HepG2 (cell line): ENCODE measurements around the gene CDC42EP1. TPM values are rescaled to one million over a fixed set of nuclear protein-coding genes. Genes with fewer than 3 reads are reported as not detected.

Experiments
- FIP1L1 ChIP-seq: fragments of 200-400 bp; formaldehyde crosslinking; IDR thresholded peaks from 2 replicates; pipeline ENCODE4 v1.6.1; 2018; ENCODE audit warnings: low read depth, mild to moderate bottlenecking, low read length, moderate library complexity, borderline replicate concordance; ENCODE audit not compliant: insufficient read depth
- MXD4 ChIP-seq: IDR thresholded peaks from 2 replicates; pipeline ENCODE4 v1.6.1; 2016; ENCODE audit warnings: mild to moderate bottlenecking, missing biosample characterization, missing genetic modification reagents
- RARA ChIP-seq: IDR thresholded peaks from 2 replicates; pipeline ENCODE4 v1.6.1; 2016; ENCODE audit warnings: missing genetic modification reagents, missing compliant biosample characterization
- SOX6 ChIP-seq, 2 experiments: fragments of 450-650 bp in 1 of 2; sonication (generic) in 1 of 2; formaldehyde crosslinking in 1 of 2; IDR thresholded peaks; 2 replicates each; pipeline versions ENCODE4 v1.4.0 to v1.6.1; 2017 to 2020; ENCODE audit warnings: antibody characterized with exemption in 1 of 2, mild to moderate bottlenecking in 1 of 2, missing genetic modification reagents in 1 of 2
- TFAP4 ChIP-seq: sonication (generic); IDR thresholded peaks from 2 replicates; pipeline ENCODE4 v1.6.1; 2016; ENCODE audit warnings: low read depth, borderline replicate concordance
- ZBTB38 ChIP-seq: sonication (generic); formaldehyde crosslinking; IDR thresholded peaks from 2 replicates; pipeline ENCODE4 v1.5.1; 2020; ENCODE audit warnings: mild to moderate bottlenecking, missing genetic modification reagents
- ZBTB42 ChIP-seq: sonication (generic); formaldehyde crosslinking; IDR thresholded peaks from 2 replicates; pipeline ENCODE4 v1.5.0; 2020; ENCODE audit warnings: mild to moderate bottlenecking, missing genetic modification reagents
- ZBTB7A ChIP-seq: sonication (generic); formaldehyde crosslinking; IDR thresholded peaks from 2 replicates; pipeline ENCODE4 v1.8.0; 2022; ENCODE audit warnings: mild to moderate bottlenecking, missing genetic modification reagents
- ZFP90 ChIP-seq: sonication (generic); formaldehyde crosslinking; IDR thresholded peaks from 2 replicates; pipeline ENCODE4 v1.8.0; 2022; ENCODE audit warnings: missing genetic modification reagents, mild to moderate bottlenecking, inconsistent platforms, borderline replicate concordance
- ZGPAT ChIP-seq: IDR thresholded peaks from 2 replicates; pipeline ENCODE4 v1.6.1; 2016; ENCODE audit warnings: mild to moderate bottlenecking
- ZMYM3 ChIP-seq: sonication (generic); formaldehyde crosslinking; IDR thresholded peaks from 2 replicates; pipeline ENCODE4 v1.5.1; 2020; ENCODE audit warnings: mild to moderate bottlenecking, missing genetic modification reagents
- ZNF230 ChIP-seq: sonication (generic); formaldehyde crosslinking; IDR thresholded peaks from 2 replicates; pipeline ENCODE4 v1.4.0; 2020; ENCODE audit warnings: mild to moderate bottlenecking, missing genetic modification reagents
- ZNF468 ChIP-seq: sonication (generic); formaldehyde crosslinking; IDR thresholded peaks from 2 replicates; pipeline ENCODE4 v1.8.0; 2022; ENCODE audit warnings: mild to moderate bottlenecking, moderate library complexity, missing genetic modification reagents
- ZNF543 ChIP-seq: sonication (generic); formaldehyde crosslinking; IDR thresholded peaks from 2 replicates; pipeline ENCODE4 v1.4.0; 2020; ENCODE audit warnings: mild to moderate bottlenecking, missing genetic modification reagents
- ZSCAN31 ChIP-seq: sonication (generic); formaldehyde crosslinking; IDR thresholded peaks from 2 replicates; pipeline ENCODE4 v1.5.0; 2020; ENCODE audit warnings: low read depth, mild to moderate bottlenecking, missing genetic modification reagents
- polyA plus RNA-seq, 8 experiments: library from polyadenylated mRNA; depleted of rRNA in 3 of 8; stranded (reverse) in 7 of 8; unstranded in 1 of 8; fragments of >200 nt; fragmentation: Illumina TruSeq in 4 of 8; extraction: Trizol in 4 of 8; gene quantifications; 2 replicates each; pipeline versions ENCODE4 v1.2.1 to v1.2.3, GENCODE V29; 2011 to 2016; ENCODE audit warnings: low read depth in 4 of 8, missing spikeins in 1 of 8, mixed read lengths in 1 of 8; ENCODE audit not compliant: insufficient read depth in 1 of 8
- total RNA-seq, 5 experiments: library from RNA; depleted of rRNA; stranded (reverse); fragments of >200 nt; fragmentation: Illumina TruSeq; extraction: Trizol; gene quantifications; 2 replicates each; pipeline ENCODE4 v1.2.3, GENCODE V29; 2016; ENCODE audit warnings: low read depth in 1 of 5
- TF ChIP-seq, protein P1 (sequence below): sonication (generic); formaldehyde crosslinking; IDR thresholded peaks from 2 replicates; pipeline ENCODE4 v1.4.0; 2020; ENCODE audit warnings: mild to moderate bottlenecking, missing genetic modification reagents, borderline replicate concordance
- TF ChIP-seq, protein P2 (sequence below): sonication (generic); formaldehyde crosslinking; IDR thresholded peaks from 2 replicates; pipeline ENCODE4 v1.4.0; 2020; ENCODE audit warnings: missing genetic modification reagents, borderline replicate concordance

The CDC42EP1 gene
- total and polyA plus RNA-seq, 2 of the 13 experiments (the other 11 are each of a cell fraction or from before 2014, with no cell fraction given), result 17.1 to 29.5 TPM

GRCh38 chr22:37518509-37519267 lies 41.6 kb upstream of the CDC42EP1 start (continued):
- TF ChIP-seq, protein P1, sequence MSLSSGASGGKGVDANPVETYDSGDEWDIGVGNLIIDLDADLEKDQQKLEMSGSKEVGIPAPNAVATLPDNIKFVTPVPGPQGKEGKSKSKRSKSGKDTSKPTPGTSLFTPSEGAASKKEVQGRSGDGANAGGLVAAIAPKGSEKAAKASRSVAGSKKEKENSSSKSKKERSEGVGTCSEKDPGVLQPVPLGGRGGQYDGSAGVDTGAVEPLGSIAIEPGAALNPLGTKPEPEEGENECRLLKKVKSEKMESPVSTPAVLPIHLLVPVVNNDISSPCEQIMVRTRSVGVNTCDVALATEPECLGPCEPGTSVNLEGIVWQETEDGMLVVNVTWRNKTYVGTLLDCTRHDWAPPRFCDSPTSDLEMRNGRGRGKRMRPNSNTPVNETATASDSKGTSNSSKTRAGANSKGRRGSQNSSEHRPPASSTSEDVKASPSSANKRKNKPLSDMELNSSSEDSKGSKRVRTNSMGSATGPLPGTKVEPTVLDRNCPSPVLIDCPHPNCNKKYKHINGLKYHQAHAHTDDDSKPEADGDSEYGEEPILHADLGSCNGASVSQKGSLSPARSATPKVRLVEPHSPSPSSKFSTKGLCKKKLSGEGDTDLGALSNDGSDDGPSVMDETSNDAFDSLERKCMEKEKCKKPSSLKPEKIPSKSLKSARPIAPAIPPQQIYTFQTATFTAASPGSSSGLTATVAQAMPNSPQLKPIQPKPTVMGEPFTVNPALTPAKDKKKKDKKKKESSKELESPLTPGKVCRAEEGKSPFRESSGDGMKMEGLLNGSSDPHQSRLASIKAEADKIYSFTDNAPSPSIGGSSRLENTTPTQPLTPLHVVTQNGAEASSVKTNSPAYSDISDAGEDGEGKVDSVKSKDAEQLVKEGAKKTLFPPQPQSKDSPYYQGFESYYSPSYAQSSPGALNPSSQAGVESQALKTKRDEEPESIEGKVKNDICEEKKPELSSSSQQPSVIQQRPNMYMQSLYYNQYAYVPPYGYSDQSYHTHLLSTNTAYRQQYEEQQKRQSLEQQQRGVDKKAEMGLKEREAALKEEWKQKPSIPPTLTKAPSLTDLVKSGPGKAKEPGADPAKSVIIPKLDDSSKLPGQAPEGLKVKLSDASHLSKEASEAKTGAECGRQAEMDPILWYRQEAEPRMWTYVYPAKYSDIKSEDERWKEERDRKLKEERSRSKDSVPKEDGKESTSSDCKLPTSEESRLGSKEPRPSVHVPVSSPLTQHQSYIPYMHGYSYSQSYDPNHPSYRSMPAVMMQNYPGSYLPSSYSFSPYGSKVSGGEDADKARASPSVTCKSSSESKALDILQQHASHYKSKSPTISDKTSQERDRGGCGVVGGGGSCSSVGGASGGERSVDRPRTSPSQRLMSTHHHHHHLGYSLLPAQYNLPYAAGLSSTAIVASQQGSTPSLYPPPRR (CRISPR knock-in tag), result 0 out of 2 replicates have a peak, but pooled peaks have one; percentile 7
- TF ChIP-seq ZNF543 (CRISPR knock-in tag) (peak; percentile 86; the same call in 1 of the 2 replicates), SOX6 (IDR thresholded peaks at IDR 0.05) (no peak), SOX6 (CRISPR knock-in tag; IDR thresholded peaks at IDR 0.05) (peak; percentile 57; the same call in 1 of the 2 replicates), MXD4 (CRISPR knock-in tag) (0 out of 2 replicates have a peak, but pooled peaks have one; percentile 37), ZBTB7A (CRISPR knock-in tag) (0 out of 2 replicates have a peak, but pooled peaks have one; percentile 43), ZMYM3 (CRISPR knock-in tag) (0 out of 2 replicates have a peak, but pooled peaks have one; percentile 11), ZSCAN31 (CRISPR knock-in tag) (no peak; the same call in 1 of the 2 replicates), ZNF468 (CRISPR knock-in tag) (no peak), ZBTB38 (CRISPR knock-in tag) (peak; percentile 79), TFAP4 (peak; percentile 63; the same call in 1 of the 2 replicates), ZFP90 (peak; percentile 62; the same call in 1 of the 2 replicates), ZGPAT (CRISPR knock-in tag) (peak; percentile 47; the same call in 1 of the 2 replicates), FIP1L1 (no peak), ZNF230 (CRISPR knock-in tag) (no peak), ZBTB42 (CRISPR knock-in tag) (0 out of 2 replicates have a peak, but pooled peaks have one; percentile 29), RARA (0 out of 2 replicates have a peak, but pooled peaks have one; percentile 17)
- TF ChIP-seq, protein P2, sequence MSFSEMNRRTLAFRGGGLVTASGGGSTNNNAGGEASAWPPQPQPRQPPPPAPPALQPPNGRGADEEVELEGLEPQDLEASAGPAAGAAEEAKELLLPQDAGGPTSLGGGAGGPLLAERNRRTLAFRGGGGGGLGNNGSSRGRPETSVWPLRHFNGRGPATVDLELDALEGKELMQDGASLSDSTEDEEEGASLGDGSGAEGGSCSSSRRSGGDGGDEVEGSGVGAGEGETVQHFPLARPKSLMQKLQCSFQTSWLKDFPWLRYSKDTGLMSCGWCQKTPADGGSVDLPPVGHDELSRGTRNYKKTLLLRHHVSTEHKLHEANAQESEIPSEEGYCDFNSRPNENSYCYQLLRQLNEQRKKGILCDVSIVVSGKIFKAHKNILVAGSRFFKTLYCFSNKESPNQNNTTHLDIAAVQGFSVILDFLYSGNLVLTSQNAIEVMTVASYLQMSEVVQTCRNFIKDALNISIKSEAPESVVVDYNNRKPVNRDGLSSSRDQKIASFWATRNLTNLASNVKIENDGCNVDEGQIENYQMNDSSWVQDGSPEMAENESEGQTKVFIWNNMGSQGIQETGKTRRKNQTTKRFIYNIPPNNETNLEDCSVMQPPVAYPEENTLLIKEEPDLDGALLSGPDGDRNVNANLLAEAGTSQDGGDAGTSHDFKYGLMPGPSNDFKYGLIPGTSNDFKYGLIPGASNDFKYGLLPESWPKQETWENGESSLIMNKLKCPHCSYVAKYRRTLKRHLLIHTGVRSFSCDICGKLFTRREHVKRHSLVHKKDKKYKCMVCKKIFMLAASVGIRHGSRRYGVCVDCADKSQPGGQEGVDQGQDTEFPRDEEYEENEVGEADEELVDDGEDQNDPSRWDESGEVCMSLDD (CRISPR knock-in tag), result 0 out of 2 replicates have a peak, but pooled peaks have one; percentile 48
